Tibial artery (tissue), 4 donors: ENCODE results near the gene SDF4.

Experiments
- DNase-seq, 2 donors: peaks; one replicate each; pipeline ENCODE4 v3.0.0-alpha.2; 2019
- H3K27ac ChIP-seq, 2 donors: fragments of 200-600 bp; sonication (generic) in 1 of 2; 1 replicate in 1 of 2; 2 replicates in 1 of 2; pipeline ENCODE4 v1.5.1; 2018 to 2019; ENCODE audit warnings: mild to moderate bottlenecking in 1 of 2
- H3K27me3 ChIP-seq, 2 donors: fragments of 200-600 bp; sonication (generic) in 1 of 2; one replicate each; pipeline versions ENCODE4 v1.5.1 to v1.6.0; 2016 to 2019
- H3K36me3 ChIP-seq, 3 donors: fragments of 200-600 bp; sonication (generic) in 2 of 3; one replicate each; pipeline ENCODE4 v1.5.1; 2016 to 2019; ENCODE audit warnings: mild to moderate bottlenecking in 2 of 3
- H3K4me1 ChIP-seq, 4 donors: fragments of 200-600 bp; sonication (generic) in 2 of 4; 1 replicate in 3 of 4; 2 replicates in 1 of 4; pipeline ENCODE4 v1.5.1; 2016 to 2019
- H3K4me3 ChIP-seq, 2 donors: fragments of 200-600 bp; sonication (generic) in 1 of 2; 1 replicate in 1 of 2; 2 replicates in 1 of 2; pipeline ENCODE4 v1.5.1; 2018 to 2019; ENCODE audit warnings: mild to moderate bottlenecking in 2 of 2
- H3K9me3 ChIP-seq, 3 donors: fragments of 200-600 bp; sonication (generic) in 1 of 3; one replicate each; pipeline ENCODE4 v1.5.1; 2016 to 2019
- intact Hi-C: fragments of 100-400 bp; cut with DNase I; formaldehyde crosslinking; loops from one replicate; pipeline ENCODE4 v1.15.0; 2023; ENCODE audit warnings: low total_unique reads
- TF ChIP-seq, protein P1 (sequence below), 2 experiments: fragments of 200-600 bp in 1 of 2; fragments of 450-650 bp in 1 of 2; IDR thresholded peaks; one replicate each; pipeline ENCODE4 v1.5.1; 2017 to 2019; ENCODE audit warnings: antibody characterized with exemption in 2 of 2, mild to moderate bottlenecking in 1 of 2, moderate library complexity in 1 of 2

SDF4 gene

DNA sequence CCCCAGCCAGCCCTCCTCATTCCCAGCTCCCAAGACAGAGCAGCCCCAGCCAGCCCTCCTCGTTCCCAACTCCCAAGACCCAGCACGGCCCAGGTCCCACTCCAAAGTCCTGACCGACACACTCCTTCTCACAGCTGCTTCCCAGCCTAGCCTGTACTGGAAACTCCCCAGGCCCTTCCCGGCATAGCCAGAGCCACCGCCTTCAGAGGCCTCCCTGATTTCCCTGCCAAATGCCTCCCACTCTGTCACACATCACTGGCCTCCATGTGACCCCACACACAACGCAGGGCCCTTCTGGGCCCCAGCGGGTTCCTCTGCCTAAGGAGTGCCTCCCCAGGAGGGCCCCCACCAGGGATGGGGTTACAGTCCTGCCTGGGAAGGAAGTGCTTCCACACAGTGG is 39.0 kb upstream of the SDF4 start:
- TF ChIP-seq, protein P1, sequence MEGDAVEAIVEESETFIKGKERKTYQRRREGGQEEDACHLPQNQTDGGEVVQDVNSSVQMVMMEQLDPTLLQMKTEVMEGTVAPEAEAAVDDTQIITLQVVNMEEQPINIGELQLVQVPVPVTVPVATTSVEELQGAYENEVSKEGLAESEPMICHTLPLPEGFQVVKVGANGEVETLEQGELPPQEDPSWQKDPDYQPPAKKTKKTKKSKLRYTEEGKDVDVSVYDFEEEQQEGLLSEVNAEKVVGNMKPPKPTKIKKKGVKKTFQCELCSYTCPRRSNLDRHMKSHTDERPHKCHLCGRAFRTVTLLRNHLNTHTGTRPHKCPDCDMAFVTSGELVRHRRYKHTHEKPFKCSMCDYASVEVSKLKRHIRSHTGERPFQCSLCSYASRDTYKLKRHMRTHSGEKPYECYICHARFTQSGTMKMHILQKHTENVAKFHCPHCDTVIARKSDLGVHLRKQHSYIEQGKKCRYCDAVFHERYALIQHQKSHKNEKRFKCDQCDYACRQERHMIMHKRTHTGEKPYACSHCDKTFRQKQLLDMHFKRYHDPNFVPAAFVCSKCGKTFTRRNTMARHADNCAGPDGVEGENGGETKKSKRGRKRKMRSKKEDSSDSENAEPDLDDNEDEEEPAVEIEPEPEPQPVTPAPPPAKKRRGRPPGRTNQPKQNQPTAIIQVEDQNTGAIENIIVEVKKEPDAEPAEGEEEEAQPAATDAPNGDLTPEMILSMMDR (IDR thresholded peaks at IDR 0.05) = no peak
- no peak for DNase-seq
- Histone ChIP-seq H3K27me3 (no peaks in the 10 kb centered on the region), H3K36me3 (peaks cover 3 to 31% (median 20%) of the 10 kb centered on the region in 3 donors), H3K9me3 (no peaks in the 10 kb centered on the region), H3K4me3 (peak overlapping the region in 1 of 2 donors; percentile 3), H3K4me1 (peaks cover 4 to 59% (median 41%) of the 10 kb centered on the region in 4 donors), H3K27ac (no peak overlapping the region)
- intact Hi-C loops = no loop called here

DNA sequence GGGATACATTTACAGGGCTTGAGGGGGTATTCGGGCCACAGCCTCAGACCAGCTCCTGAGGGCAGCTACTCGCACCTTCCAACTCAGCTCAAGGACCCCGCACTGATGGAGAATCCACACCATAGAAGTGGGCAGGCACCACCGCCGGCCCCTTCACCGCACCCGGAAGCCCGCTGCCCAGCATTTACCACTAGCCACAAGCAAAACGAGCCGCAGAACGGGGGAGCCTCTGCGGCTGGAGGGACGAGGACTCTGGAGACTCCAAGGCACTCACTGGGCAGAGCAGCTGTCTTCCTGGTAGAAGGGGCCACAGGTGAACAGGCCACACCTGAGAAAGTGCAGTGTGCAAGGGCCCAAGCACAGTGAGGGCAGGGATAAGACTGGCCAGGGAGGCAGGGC is 36.5 kb upstream of the SDF4 start:
- TF ChIP-seq, protein P1 (IDR thresholded peaks at IDR 0.05) = no peak
- Histone ChIP-seq H3K36me3 (peaks cover 4 to 57% (median 45%) of the 10 kb centered on the region in 3 donors), H3K9me3 (no peaks in the 10 kb centered on the region), H3K4me1 (peaks cover 4 to 50% (median 33%) of the 10 kb centered on the region in 4 donors), H3K27me3 (no peaks in the 10 kb centered on the region), H3K4me3 (no peak overlapping the region), H3K27ac (no peak overlapping the region)
- DNase-seq = no peak
- intact Hi-C loops = no loop called here

DNA sequence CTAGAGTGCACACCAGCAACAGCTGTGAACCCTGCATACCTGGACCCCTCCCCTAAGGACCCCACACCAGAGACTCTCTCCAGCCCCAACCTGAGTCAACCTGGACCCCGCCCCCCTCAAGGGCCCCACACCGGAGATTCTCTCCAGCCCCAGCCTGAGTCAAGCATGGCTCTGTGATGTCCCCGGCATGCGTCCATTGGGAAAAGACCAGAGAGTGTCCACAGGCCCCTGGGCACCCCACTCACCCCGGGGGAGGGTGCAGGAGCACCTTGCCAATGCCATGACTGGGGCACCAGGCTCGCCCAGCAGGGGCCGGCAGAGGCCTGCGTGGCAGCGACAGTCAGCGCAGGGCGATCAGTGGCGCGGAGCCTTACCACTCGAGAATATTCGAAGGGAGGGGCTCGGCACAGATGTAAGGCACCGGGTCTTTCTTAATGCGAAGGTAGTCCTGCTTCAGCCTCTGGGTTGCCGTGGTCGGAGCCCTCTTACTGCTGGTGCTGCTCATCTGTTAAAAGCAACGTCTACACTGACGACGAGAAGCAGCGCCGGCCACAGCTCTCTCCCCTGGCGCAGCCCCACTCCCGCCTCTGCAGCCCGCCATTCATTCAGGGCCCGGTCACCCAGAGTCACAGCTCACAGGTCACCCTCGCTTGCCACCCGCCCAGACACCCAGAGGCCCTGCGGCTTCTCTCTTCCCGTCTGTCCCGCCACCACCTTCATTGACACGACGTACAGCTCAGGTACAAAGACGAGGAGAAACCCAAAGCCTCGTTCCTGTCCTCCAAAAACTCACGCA is 35.9 kb upstream of the SDF4 start:
- no peak overlapping the region for H3K4me3 ChIP-seq
- H3K27ac ChIP-seq = no peak overlapping the region
- H3K4me1 ChIP-seq = peaks cover 4 to 46% (median 31%) of the 10 kb centered on the region in 4 donors
- H3K36me3 ChIP-seq = peaks cover 10 to 63% (median 51%) of the 10 kb centered on the region in 3 donors
- no peaks in the 10 kb centered on the region for H3K9me3 ChIP-seq
- DNase-seq = no peak
- no peaks in the 10 kb centered on the region for H3K27me3 ChIP-seq
- TF ChIP-seq, protein P1 (IDR thresholded peaks at IDR 0.05) = no peak
- intact Hi-C loops = no loop called here

DNA sequence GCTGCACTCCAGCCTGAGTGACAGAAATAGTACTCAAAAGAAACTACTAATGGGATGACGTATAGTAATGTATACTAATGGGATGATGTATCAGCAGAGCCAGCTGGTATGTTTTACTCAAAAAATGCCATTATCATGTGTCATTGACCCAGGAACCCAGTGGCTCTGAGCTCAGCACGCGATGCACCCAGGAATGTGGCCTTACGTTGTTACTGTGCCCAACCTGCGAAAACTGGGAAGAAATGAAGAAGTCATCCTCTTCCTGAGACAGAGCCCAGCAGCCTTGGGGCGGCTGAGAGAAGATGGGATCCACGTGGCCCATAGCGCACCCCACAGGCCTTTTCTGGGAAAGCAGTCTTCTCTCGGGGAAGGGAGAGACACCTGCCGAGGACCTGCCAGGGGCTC is 33.1 kb upstream of the SDF4 start:
- Histone ChIP-seq H3K4me3 (no peak overlapping the region), H3K27me3 (no peaks in the 10 kb centered on the region), H3K36me3 (peaks cover 35 to 91% (median 79%) of the 10 kb centered on the region in 3 donors), H3K27ac (no peak overlapping the region), H3K4me1 (peaks cover 0 to 18% (median 4%) of the 10 kb centered on the region in 4 donors), H3K9me3 (no peaks in the 10 kb centered on the region)
- intact Hi-C loops = no loop called here
- no peak for DNase-seq
- TF ChIP-seq, protein P1 (IDR thresholded peaks at IDR 0.05) = no peak

DNA sequence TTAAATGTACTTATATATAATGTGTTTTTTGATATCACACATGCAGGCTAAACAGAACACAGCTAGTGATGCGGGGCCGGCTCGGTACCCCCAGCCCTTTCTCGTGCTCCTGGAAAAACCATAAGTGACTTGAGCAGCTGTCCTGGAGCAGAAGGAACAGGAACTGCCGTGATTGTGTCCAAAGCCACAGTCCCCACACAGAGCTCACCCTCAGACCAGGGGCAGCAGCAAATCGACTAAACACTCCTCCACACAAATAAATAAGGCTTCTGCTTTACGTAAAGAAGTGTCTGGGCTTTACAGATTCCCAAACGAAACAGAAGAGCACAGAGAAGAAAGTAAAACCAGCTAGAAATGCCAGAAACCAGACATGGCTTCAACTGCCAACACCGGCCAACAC is 32.2 kb upstream of the SDF4 start:
- H3K27ac ChIP-seq = no peak overlapping the region
- H3K36me3 ChIP-seq = peaks cover 40 to 99% (median 85%) of the 10 kb centered on the region in 3 donors
- intact Hi-C loops = no loop called here

More for the DNA sequence above, 32.2 kb upstream of the SDF4 start:
- Histone ChIP-seq H3K9me3 (no peaks in the 10 kb centered on the region), H3K4me3 (no peak overlapping the region), H3K4me1 (peaks cover 0 to 15% (median 0%) of the 10 kb centered on the region in 4 donors), H3K27me3 (no peaks in the 10 kb centered on the region)
- DNase-seq = no peak
- TF ChIP-seq, protein P1 (IDR thresholded peaks at IDR 0.05) = no peak
